ENCODE data around the gene PSME3. TPM values are rescaled to one million over a fixed set of nuclear protein-coding genes. Genes with fewer than 3 reads are reported as not detected.
A peak's percentile ranks its signal among the peaks of the same experiment; 100 is the strongest.

Gene PSME3
- total and polyA plus RNA-seq, 2 of the 13 experiments (the other 11 are each of a cell fraction or from before 2014, with no cell fraction given), result 66.3 to 135 TPM

- TF ChIP-seq HIC2 (CRISPR knock-in tag; IDR thresholded peaks at IDR 0.05; ENCODE audit: low read depth) (peak; percentile 70), ZNF101 (CRISPR knock-in tag; IDR thresholded peaks at IDR 0.05; ENCODE audit: borderline replicate concordance, low read depth) (peak; percentile 85; the same call in 1 of the 2 replicates), REST (IDR thresholded peaks at IDR 0.05; ENCODE audit: borderline replicate concordance in 1 of 2, low read depth in 1 of 2, low read length in 2 of 2) (0 out of 4 replicates have a peak, but pooled peaks of 1 of the 2 experiments have one; percentile 40), SP4 (CRISPR knock-in tag; IDR thresholded peaks at IDR 0.05) (peak; percentile 62), ZNF790 (CRISPR knock-in tag; IDR thresholded peaks at IDR 0.05; ENCODE audit: borderline replicate concordance) (peak; percentile 92; the same call in 1 of the 2 replicates), NONO (IDR thresholded peaks at IDR 0.05) (no peak), NONO (CRISPR knock-in tag; conservative IDR thresholded peaks at IDR 0.05) (peak; percentile 99), KDM5B (CRISPR knock-in tag; IDR thresholded peaks at IDR 0.05; ENCODE audit: borderline replicate concordance) (peak; percentile 98), ZFP90 (CRISPR knock-in tag; IDR thresholded peaks at IDR 0.05; ENCODE audit: borderline replicate concordance) (peak; percentile 90), AHDC1 (CRISPR knock-in tag; IDR thresholded peaks at IDR 0.05; ENCODE audit: borderline replicate concordance) (no peak; the same call in 1 of the 2 replicates), ARID3A (IDR thresholded peaks at IDR 0.05; ENCODE audit: low read depth, low read length) (no peak), ZNF670 (CRISPR knock-in tag; IDR thresholded peaks at IDR 0.05; ENCODE audit: borderline replicate concordance) (peak; percentile 76; the same call in 1 of the 2 replicates), ZNF841 (CRISPR knock-in tag; IDR thresholded peaks at IDR 0.05; ENCODE audit: borderline replicate concordance) (peak; percentile 67; the same call in 1 of the 2 replicates)
These were observed at the start of gene PSME3 (continued) for GRCh38 chr17:42832934-42833766.

All from HepG2 (cell line).